Dedifferentiated amniotic fluid mesenchymal stem cell (primary cell): ENCODE data around the gene LRRC4C.

Experiments
- DNase-seq: peaks from one replicate; pipeline ENCODE4 v3.0.0-alpha.2; 2016; ENCODE audit errors: extremely low spot score

Gene LRRC4C

GRCh38 chr11:40506226-40506625 is 953.2 kb downstream of the LRRC4C start:
- no peak for DNase-seq

GRCh38 chr11:40491341-40491740 is 968.1 kb downstream of the LRRC4C start:
- no peak for DNase-seq

- DNase-seq: no peak
Observed at GRCh38 chr11:40467771-40468170, 991.7 kb downstream of the LRRC4C start.

- no peak for DNase-seq
Observed at GRCh38 chr11:40445391-40445790, 1014.1 kb downstream of the LRRC4C start.

GRCh38 chr11:40444151-40444550 is 1015.3 kb downstream of the LRRC4C start:
- DNase-seq: no peak

- no peak for DNase-seq
Observed at GRCh38 chr11:40435344-40435743, 1024.1 kb downstream of the LRRC4C start.

GRCh38 chr11:40434926-40435325 is 1024.5 kb downstream of the LRRC4C start:
- DNase-seq: no peak

- DNase-seq: no peak
Observed at GRCh38 chr11:40432358-40432757, 1027.1 kb downstream of the LRRC4C start.

GRCh38 chr11:40425168-40425567 is 1034.3 kb downstream of the LRRC4C start:
- DNase-seq: no peak

- no peak for DNase-seq
Observed at GRCh38 chr11:40421208-40421981, 1038.1 kb downstream of the LRRC4C start.

- no peak for DNase-seq
Observed at GRCh38 chr11:40417627-40418026, 1041.8 kb downstream of the LRRC4C start.

GRCh38 chr11:40407355-40407754 is 1052.1 kb downstream of the LRRC4C start:
- no peak for DNase-seq

- no peak for DNase-seq
Observed at GRCh38 chr11:40405614-40406013, 1053.8 kb downstream of the LRRC4C start.

- no peak for DNase-seq
Observed at GRCh38 chr11:40403321-40403720, 1056.1 kb downstream of the LRRC4C start.

- DNase-seq: no peak
Observed at GRCh38 chr11:40401132-40401853, 1058.2 kb downstream of the LRRC4C start.

- no peak for DNase-seq
Observed at GRCh38 chr11:40397141-40397540, 1062.3 kb downstream of the LRRC4C start.

- DNase-seq: no peak
Observed at GRCh38 chr11:40393511-40393910, 1065.9 kb downstream of the LRRC4C start.

- no peak for DNase-seq
Observed at GRCh38 chr11:40391679-40392078, 1067.8 kb downstream of the LRRC4C start.

- no peak for DNase-seq
Observed at GRCh38 chr11:40388097-40388818, 1071.2 kb downstream of the LRRC4C start.

GRCh38 chr11:40387240-40387980 is 1072.0 kb downstream of the LRRC4C start:
- DNase-seq: no peak

GRCh38 chr11:40384991-40385390 is 1074.5 kb downstream of the LRRC4C start:
- peak; percentile 45 for DNase-seq

GRCh38 chr11:40381481-40381880 is 1078.0 kb downstream of the LRRC4C start:
- no peak for DNase-seq
